ENCODE results near the gene TFF1.

TFF1 gene

DNA sequence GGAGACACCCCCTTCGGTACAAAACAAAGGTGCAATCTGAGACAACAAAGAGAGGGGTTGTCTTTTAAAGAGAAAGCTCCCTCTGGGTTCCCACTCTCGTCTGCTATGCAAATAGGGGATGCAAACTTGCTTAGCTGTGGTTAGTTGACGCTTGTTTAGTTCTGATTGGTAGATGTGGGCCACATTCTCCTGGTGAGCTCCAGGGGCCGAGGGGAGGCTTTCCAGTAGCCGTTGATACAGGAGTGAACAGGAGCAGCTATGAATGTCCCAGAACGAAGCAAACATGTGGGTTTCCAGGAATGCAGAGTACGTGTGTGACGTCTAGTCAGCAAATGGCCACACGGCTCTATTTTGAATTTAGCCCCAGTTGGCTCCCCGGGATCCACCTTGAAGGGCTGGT lies 30.3 kb downstream of the TFF1 start:
- peak; percentile 7 to 10 for DNase-seq (ENCODE audit: low read depth in 2 of 2)
- H3K4me3 ChIP-seq (replicated peaks in 1 of 2; ENCODE audit: low read depth in 2 of 2, low read length in 2 of 2), result no peak overlapping the region
- TF ChIP-seq CTCF (IDR thresholded peaks at IDR 0.05; ENCODE audit: low read depth, low read length), result no peak

GRCh38 chr21:42332557-42333317 lies 33.6 kb downstream of the TFF1 start:
- no peak for DNase-seq (ENCODE audit: low read depth in 2 of 2)
- no peak for TF ChIP-seq CTCF (IDR thresholded peaks at IDR 0.05; ENCODE audit: low read depth, low read length)
- no peak overlapping the region for H3K4me3 ChIP-seq (replicated peaks in 1 of 2; ENCODE audit: low read depth in 2 of 2, low read length in 2 of 2)

GRCh38 chr21:42331660-42332059 lies 34.7 kb downstream of the TFF1 start:
- no peak for TF ChIP-seq CTCF (IDR thresholded peaks at IDR 0.05; ENCODE audit: low read depth, low read length)
- H3K4me3 ChIP-seq (replicated peaks in 1 of 2; ENCODE audit: low read depth in 2 of 2, low read length in 2 of 2), result no peak overlapping the region
- DNase-seq (ENCODE audit: low read depth in 2 of 2), result no peak

DNA sequence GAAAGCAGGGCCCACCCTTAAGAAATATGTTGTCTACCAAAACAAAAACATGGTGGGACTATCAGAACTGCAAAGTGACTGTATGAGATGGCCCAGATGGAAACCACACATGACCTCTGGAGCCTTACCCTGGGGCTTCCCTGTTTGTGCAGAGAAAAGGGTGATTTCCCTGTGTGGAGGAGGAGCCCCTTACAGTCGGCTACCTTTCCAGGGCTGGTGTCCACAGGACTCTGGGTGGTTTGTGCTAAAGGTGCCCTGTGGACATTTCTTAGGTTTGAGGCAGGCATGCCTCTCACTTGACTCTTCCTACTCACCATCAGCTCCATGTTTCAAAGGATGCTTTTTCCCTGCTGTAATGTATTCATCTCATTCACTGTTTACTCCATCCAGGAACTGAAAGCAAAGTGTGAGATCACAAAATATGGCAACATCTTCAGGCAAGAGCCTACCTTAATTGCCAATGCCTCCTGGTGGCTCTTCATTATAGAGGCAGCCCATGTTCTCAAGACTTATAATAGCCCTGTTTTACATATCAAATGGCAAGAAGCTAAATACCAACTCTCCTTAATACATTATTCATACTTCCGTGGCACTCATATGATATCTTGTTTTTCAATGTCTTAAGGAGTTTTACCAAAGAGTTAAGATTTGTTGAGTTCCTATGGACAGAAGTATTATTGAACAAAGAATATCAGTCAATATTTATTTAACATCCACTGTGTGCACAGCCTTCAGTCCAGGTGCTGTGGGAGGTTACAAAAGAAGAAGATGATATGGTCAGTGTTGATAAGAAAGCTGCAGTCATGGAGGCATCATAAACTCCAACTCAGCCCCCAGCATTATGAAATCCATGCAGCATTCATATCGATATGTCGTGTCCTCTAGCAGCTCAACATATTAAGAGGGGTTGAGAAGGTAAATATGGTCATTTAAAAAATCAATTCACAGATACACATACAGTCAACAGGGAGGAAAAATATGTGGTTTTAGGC lies 35.7 kb downstream of the TFF1 start:
- DNase-seq (ENCODE audit: low read depth in 2 of 2), result no peak
- TF ChIP-seq CTCF (IDR thresholded peaks at IDR 0.05; ENCODE audit: low read depth, low read length), result no peak
- H3K4me3 ChIP-seq (replicated peaks in 1 of 2; ENCODE audit: low read depth in 2 of 2, low read length in 2 of 2), result no peak overlapping the region

- TF ChIP-seq CTCF (IDR thresholded peaks at IDR 0.05; ENCODE audit: low read depth, low read length), result no peak
- no peak overlapping the region for H3K4me3 ChIP-seq (replicated peaks in 1 of 2; ENCODE audit: low read depth in 2 of 2, low read length in 2 of 2)
- no peak for DNase-seq (ENCODE audit: low read depth in 2 of 2)
Measured at GRCh38 chr21:42324896-42325295, 41.4 kb downstream of the TFF1 start.

GRCh38 chr21:42321845-42322244 lies 44.5 kb downstream of the TFF1 start:
- no peak overlapping the region for H3K4me3 ChIP-seq (replicated peaks in 1 of 2; ENCODE audit: low read depth in 2 of 2, low read length in 2 of 2)
- no peak for DNase-seq (ENCODE audit: low read depth in 2 of 2)
- no peak for TF ChIP-seq CTCF (IDR thresholded peaks at IDR 0.05; ENCODE audit: low read depth, low read length)

Data from cardiac fibroblast (primary cell).